NCI-H226 (cell line): ENCODE data around the gene DNAH10.

Experiments used
- DNase-seq: peaks from one replicate; pipeline ENCODE4 v3.0.0-alpha.2; 2015

The DNAH10 gene

DNA sequence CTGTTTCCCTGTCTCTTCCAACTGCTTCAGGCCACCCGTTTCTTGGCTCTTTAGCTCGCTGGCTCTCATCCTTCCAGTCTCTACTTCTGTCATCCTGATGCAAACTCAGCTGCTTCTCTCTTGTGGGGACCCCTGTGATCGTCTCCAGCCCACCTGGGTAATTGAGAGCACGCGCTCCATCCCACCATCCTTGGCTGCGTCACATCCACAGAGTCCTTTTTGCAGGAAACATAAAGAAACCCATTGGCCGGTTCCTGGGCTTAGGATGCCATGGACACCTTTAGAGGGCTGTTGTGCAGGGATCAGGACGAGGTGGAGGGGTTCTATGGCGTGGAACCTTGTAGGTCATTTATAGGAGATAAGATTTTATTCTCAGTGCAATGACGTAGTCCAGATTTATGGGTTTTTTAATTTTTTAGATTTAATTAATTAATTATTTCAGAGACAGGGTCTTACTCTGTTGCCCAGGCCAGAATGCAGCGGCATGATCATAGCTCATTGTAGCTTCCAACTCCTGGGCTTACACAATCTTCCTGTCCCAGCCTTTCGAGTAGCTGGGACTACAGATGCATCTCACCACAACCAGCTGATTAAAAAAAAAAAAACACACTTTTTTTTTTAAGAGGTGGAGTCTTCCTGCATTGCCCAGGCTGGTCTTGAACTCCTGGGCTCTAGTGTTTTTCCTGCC lies 127.9 kb downstream of the DNAH10 start:
- DNase-seq = no peak

DNA sequence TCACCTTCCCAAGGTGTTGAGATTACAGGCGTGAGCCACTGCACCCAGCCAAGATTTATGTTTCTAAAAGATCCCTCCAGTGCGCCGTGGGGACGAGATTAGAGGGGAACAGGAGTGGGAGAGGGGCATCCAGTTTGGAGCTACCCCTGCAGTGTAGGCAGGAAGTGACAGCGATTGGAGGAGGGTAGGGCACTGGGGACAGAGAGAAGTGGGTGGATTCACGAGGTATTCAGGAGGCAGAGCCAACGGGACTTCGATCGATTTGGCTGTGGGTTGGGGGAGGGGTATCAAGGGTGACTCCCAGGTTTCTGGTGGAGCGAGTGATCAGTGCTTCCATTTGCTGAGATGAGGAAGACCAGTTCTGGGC lies 128.4 kb downstream of the DNAH10 start:
- DNase-seq = no peak

DNA sequence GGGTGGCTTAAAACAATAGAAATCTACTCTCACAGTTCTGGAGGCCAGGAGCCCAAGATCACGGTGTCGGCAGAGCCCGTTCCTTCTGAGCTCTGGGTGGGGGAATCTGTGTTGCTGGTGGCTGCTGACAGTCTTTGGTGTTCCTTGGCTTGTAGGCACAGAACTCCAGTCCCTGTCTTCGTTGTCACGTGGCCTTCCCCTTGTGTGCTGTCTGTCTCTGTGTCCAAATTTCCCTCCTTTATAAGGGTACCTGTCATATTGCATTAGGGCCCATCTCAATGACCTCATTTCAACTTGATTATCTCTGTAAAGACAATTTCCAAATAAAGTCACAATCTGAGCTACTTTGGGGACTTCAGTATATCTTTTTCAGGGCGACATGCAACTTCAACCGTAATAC lies 128.9 kb downstream of the DNAH10 start:
- no peak for DNase-seq

- no peak for DNase-seq
These were observed 129.5 kb downstream of the DNAH10 start for GRCh38 chr12:123891516-123892179.

GRCh38 chr12:123892180-123892559 lies 130.1 kb downstream of the DNAH10 start:
- no peak for DNase-seq

- no peak for DNase-seq
These were observed 130.8 kb downstream of the DNAH10 start for GRCh38 chr12:123892853-123893252.

DNA sequence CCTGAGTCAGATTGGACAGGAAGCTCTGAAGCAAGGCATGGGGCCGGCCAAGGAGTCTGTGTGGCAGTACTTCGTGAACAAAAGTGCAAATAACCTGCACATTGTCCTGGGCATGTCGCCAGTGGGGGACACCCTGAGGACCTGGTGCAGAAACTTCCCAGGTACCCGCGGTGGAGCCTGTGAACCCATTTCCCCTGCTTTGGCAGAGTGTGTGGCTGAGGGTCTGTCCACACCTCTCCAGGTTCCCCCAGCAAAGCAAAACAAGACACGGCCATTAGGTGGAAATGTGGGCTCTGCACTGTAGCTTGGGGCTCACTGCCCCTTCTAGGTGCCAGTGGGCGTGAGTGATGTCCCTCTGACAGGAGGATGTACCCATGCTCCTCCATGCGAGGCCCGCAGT lies 131.2 kb downstream of the DNAH10 start:
- no peak for DNase-seq

DNA sequence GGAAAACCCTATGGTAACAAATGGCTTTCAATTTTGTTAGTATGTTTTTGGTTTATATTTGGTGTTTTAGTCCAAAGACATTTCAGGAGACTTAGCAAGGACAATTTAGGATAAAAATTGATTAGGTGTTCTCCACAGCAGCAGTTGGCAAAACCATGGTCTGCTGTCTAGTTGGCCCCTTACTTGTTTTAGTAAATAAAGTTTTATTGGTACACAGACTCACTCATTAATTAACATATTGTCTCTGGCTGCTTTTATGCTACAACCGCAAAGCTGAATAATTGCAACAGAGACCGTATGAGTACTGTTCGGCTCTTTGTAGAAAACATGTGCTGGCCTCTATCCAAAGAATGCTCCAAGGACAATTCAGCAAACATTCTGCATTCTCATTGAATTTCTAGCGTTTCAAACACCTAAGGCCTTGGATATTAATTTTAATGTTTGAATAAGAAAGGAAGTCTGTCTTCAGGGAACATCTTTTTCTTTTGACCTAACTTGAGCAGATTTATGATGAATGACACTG lies 132.8 kb downstream of the DNAH10 start:
- DNase-seq = no peak

- no peak for DNase-seq
These were observed 133.3 kb downstream of the DNAH10 start for GRCh38 chr12:123895451-123895850.

DNA sequence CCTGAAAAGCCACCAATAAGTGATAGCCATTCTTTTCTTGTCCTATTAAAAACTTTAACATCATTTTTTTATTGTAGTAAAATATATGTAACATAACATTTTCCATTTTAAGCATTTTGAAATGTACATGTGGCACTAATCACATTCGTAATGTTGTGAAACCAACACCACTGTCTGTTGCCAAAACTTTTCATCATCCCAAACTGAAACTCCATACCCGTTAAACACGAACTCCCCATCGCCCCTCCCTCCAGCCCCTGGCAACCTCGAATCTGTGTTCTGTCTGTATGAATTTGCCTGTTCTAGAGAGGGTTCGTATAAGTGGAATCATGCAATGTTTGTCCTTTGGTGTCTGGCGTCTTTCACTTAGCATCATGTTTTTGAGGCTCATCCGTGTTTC lies 134.7 kb downstream of the DNAH10 start:
- no peak for DNase-seq

GRCh38 chr12:123897221-123897620 lies 135.1 kb downstream of the DNAH10 start:
- DNase-seq = no peak

DNA sequence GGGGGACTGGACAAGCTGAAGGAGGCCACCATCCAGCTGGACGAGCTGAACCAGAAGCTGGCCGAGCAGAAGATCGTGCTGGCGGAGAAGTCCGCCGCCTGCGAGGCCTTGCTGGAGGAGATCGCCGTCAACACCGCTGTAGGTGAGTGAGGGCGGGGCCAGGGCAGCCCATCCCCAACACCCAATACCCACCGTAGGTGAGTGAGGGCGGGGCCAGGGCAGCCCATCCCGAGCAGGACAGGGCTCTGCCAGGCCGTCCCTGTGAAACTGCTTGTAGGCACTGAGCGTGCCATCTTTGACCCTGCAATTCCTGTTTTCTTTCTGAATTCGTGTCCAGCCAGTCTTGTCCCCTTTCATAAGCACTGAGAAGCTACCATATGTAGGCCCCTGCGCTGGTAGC lies 136.6 kb downstream of the DNAH10 start:
- no peak for DNase-seq

- no peak for DNase-seq
These were observed 137.3 kb downstream of the DNAH10 start for GRCh38 chr12:123899368-123899767.

GRCh38 chr12:123900871-123901376 lies 138.8 kb downstream of the DNAH10 start:
- DNase-seq = no peak

- DNase-seq = no peak
These were observed 140.7 kb downstream of the DNAH10 start for GRCh38 chr12:123902821-123903220.

DNA sequence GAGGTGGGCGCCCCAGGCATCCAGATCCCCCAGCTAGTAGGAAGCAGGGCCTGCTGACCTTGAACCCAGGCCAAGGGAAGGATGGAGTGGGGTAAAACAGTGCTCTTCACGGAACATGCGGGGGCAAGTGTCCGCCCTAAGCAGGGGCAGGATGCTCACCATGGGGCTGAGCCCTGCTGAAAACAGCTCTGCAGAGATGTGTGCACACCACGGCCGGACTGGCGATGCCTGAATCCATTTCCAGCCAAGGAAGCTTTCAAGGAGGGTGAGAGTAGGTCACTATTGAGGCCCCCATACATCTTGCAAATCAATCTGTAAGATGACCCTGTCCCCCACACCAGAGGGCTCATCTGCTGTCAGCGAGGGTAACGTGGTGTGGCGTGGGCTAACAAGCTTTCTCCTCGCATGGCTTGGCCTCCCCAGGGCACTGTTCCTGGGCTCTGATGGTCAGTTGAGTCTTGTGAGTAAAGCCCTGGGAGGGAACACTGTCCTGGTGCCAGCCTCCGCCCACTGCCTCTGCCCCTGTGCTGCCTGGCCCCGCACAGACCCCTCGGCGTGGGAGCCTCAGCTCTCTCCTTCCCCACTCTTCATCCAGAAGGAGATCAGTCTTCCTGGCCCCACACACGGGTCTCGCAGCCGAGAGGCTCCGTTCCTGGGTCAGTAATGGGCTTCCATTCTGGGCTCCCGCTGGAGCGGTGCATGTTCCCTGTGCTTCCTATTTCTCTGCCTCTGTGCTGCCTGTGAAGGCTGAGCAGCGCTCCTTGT lies 141.4 kb downstream of the DNAH10 start:
- DNase-seq = no peak

DNA sequence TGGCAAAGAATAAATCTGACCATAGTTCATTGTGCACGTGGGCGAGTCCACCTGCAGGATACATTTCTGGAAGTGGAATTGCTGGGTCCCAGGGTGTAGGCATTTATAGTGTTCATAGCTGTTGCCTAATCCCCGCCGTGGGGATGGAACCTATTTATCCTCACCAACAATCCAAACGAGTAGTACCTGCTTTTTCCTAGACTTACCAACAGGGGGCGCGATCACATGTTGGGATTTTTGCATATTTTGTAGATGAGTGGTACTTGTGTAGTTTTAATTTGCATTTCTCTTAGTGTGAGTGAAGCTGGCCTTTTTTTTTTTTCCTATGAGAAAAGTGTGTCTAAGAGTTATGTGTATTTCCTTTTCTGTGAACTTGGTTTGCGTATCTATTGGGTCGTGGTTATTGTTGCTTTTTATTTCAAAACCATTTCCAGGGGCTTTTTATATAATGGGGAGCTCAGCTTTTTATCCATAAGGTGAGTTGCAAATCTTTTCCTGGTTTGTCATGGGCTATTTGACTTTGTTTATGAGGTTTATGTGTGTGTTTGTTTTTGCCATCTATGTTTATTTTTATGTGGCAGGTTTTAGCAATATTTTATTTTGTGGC lies 143.3 kb downstream of the DNAH10 start:
- DNase-seq = peak; percentile 60

DNA sequence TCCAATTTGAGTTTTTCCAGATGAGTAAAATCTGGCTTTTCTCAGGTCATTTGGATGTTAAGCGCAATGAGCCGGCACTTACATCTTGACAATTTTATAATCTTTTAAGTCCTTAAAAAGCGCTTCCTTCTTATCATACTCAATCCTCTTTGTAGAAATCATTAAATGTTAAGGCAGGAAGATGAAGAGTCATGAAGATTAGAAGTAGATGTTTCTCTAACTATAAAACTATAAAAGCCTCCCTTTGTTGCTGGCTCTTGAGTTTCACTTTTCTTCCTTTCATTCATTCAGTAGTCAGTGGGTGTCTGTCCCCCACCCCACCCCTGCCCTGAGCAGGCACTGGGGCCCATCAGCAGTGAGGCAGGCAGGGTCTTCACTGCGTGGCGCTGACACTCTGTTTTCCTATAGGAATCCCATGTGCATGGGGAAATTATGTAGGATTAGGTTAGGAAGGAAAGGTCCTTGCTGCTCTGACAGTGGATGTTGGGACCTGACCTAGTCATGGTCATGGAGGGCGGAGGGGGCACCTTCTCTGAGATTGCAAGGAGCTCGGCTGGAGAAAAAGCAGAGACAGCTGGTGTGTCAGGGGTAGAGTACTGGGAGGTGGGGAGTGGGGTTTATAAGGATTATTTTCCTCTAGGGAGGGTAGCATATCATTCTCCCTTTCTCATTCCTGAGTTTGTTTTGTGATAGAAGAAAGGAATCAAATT lies 144.8 kb downstream of the DNAH10 start:
- DNase-seq = no peak

DNA sequence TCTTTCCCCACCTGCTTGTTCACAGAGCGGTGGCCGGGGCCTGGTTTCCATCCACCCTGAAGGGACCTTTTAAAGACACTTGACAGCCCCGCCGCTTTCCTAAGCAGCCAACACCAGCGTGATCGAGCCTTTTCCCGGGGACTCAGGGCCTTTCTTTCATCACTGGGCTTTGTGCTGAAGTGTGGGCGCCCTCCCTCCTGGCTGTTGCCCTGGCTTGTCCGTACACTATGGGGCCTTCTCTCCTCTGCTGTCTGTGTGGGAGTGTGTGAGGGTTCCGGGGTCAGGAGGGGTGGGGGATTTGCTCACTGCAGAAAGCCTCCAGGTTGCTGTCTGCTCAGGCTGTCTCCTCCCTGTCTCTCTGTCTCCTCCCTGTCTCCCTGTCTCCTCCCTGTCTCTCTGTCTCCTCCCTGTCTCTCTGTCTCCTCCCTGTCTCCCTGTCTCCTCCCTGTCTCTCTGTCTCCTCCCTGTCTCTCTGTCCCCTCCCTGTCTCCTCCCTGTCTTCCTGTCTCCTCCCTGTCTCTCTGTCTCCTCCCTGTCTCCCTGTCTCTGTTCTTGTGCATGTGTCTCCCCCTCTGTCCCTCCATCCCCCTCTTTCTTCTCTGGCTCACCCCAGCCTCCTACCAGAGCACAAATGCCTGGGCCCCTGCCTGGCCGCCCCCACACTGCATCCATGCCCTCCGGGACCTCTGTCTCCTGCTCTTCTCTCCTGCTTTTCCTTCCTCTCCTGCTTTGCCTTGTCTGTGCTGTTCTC lies 145.8 kb downstream of the DNAH10 start:
- no peak for DNase-seq

DNA sequence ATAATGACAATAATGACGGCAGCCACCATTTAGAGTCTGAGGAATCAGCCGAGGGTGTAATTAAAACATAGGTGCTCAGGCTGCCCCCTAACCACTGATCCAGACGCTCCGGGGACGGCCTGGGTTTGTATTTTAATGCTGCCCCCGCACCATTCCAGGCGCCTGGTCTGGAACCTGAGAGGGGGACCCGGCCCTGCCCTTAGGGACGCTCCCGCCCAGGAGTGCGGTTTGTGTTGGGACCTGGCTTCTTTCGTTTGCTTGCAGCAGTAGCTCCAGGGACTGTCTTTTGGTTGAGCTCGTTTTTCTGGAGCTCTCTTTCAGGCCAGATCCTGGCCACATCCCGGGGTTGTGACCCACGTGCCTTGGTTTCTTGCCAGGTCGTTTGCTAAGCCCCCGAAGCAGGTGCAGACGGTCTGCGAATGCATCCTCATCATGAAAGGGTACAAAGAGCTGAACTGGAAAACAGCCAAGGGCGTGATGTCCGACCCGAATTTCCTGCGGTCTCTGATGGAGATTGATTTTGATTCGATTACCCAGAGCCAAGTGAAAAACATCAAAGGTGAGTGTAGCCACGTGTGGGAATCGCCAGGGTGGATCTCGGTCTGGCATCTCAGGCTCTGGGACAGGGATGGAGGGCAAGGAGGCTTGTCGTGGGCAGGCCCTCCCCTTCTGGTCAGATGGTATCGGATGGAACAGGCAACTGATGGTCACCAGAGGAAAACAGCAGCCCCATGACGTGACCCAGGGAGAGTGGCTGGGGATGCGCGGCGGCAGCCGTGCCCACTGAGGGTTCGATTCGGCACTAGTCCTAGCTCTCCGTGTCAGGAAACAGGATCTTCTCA lies 147.0 kb downstream of the DNAH10 start:
- DNase-seq = no peak

GRCh38 chr12:123910057-123910456 lies 148.0 kb downstream of the DNAH10 start:
- no peak for DNase-seq
